Activated CD4-positive, alpha-beta T cell treated with anti-CD3 and anti-CD28 coated beads, Interleukin-2, amount 50 U/mL, for 4 hours (primary cell): ENCODE measurements around the gene ZFC3H1.

ENCODE experiments used
- DNase-seq, 2 experiments: peaks; one replicate each; pipeline ENCODE4 v3.0.0-alpha.2; 2020

ZFC3H1 gene

DNA sequence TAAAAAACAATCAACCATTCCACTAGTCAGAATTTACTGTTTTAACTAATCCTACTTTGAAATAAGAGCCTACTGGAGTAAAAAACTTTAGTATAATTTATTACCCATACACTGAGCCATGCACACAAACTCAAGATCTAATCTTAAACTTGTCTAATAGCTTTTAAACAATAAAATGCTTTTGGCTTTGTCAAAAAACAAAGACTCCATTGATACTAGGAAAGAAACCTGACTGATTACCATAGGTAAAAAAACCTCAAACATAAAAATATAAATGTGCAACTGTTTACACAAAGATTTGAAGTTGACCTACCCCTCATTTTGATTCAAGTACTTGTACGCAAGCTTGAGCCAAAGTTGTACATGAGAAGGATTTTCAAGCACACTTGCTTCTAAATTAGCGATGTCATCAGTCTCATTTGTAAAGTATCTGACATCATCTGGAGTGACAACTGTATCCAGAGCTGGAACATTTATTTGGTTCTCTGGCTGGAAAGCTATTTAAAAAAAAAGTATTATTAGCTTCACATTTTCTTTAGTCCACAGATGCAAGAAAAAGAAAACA lies 36.1 kb downstream of the ZFC3H1 start:
- no peak for DNase-seq

DNA sequence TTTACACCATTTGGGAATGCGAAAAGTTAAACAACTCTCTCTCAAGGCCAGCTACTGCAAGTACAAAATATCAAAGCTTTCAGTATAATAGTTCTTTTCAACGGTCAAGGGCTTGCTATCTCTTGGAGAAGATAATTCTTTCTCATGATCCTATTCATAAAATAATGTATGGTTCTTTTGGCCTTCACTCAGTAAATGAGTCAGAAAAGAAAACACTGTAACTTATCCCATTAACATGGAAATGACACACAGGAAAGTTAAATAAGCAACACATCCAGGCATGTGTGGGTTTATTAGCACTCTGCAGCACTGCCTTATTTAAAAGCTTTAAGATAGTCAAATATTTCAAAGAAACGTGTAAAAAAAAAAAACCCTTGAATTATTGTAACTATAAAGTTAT lies 36.9 kb downstream of the ZFC3H1 start:
- DNase-seq = no peak

GRCh38 chr12:71626098-71626497 lies 37.5 kb downstream of the ZFC3H1 start:
- DNase-seq = no peak

DNA sequence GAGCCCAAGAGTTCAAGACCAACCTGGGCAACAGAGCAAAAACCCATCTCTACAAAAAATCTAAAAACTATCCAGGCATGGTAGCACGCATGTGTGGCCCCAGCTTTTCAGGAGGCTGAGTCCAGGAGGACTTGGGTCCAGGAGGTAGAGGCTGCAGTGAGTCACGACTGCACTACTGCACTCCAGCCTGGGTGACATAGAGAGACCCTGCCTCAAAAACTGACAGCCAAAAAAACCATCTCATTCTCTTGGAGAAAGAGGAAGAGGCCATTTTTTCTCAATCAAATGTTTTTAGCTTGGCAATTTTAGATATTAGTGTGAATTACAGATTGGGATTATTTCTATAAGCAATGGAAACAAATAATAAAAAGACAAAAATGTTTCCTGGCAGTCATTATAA lies 38.2 kb downstream of the ZFC3H1 start:
- DNase-seq = no peak

DNA sequence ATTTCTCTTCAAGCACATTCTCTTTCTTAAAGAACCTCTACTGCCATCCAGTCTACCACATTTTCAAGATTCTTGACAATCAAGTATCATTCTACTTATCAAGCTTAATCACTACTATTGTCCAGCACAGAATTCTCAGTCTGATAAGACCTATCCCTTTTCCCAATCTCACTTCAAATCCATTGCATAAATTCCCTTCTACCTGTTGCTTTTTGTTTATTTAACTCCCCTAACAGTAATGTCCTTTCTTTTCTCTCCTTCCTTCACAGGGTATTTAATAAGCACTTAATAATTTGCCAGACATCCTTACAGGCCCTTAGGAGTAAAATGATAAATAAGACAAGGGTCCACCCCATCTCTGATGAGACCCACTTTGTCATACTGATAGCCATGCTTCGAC lies 41.7 kb downstream of the ZFC3H1 start:
- DNase-seq = no peak

GRCh38 chr12:71610031-71610795 lies 53.4 kb downstream of the ZFC3H1 start:
- DNase-seq = no peak

DNA sequence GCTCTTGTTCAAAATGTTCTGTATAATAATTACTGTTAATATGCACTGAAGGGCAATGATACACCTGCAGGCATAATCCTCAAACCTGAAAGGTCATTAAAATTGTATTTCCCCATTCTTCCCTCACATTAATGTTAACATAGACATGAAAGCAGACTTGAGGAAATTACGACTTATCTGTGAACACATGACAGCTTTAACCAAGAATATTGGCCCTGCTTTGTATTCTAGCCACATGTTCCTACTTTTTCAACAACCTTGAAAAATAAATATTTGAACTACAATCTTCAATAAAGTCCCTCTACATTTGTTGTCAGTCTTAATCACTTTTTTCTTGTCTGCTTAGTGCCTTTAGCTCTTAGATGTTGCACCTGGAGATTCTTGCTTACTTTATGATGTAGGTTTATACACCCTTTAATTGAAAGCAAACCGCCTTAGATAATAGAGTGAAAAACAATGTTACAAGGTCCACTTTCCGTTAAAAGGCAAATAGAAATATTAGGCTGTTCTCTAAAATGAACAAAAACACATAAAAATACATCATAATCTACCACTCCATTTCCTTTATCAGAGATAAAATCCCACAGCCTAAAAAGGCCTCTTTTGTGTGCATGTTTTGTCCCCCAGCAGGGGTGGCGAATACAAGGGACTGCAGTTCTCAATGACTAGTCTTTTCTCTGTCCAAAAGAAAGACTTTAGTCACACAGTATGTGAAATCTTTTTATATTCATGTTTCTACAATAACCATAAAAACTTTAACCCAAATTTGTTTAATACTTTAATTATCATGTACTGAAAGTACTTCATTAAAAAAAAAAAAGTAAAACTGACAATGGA lies 55.9 kb downstream of the ZFC3H1 start:
- no peak for DNase-seq

GRCh38 chr12:71605039-71605438 lies 58.6 kb downstream of the ZFC3H1 start:
- no peak for DNase-seq

GRCh38 chr12:71602761-71603577 lies 60.7 kb downstream of the ZFC3H1 start:
- no peak for DNase-seq

DNA sequence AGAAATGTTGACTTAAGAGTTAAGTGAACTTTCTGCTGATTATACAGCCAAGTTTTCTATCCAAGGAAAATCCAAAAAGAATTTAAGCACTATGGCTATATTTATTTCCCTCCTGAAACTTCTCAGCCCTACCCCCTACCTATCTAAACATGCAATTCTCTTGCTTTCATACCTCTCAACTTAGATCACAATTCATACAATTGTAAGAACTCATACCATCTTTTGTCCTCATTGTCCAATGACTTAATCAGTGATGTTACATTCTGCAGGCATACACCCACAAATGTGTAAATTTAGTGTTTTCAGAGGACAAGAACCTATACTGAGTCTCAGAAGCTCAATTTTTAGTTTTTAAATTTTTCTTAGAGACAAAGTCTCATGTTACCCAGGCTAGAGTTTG lies 62.1 kb downstream of the ZFC3H1 start:
- DNase-seq = no peak

- no peak for DNase-seq
Observed at GRCh38 chr12:71599210-71599609, 64.4 kb downstream of the ZFC3H1 start.

DNA sequence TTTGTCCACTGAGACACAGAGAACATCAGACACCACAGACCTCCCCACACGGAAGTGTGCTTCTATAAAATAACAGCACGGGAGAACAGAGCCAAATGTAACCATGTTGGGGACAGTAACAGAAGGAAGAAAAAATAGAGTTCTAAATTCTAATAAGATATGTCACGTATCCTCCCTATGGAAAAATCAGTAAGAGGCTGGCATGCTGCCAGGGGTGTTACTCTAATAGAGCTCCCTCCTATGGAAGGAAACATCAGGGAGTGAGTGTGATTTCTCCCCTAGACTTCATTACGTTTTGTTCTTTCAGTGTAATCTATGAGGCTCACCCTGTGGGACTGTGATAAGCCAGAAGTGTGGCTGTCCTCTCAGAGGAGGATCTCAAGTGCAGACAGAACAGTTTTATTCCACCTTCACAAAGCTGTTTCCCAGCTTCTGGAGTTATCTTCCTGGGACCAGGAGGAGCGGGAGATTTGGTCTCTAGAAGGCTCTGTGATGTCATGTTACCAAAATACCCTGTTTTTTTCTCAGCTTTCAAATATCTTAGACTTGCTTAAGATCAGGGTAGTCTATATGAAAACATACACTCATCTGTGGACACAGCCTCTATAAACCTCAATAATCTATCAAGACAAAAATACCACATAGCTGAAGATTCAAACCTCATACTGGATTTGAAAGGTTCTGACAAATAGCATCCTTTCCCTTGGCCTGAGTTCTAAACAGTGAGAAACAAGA lies 69.3 kb downstream of the ZFC3H1 start:
- DNase-seq = no peak

DNA sequence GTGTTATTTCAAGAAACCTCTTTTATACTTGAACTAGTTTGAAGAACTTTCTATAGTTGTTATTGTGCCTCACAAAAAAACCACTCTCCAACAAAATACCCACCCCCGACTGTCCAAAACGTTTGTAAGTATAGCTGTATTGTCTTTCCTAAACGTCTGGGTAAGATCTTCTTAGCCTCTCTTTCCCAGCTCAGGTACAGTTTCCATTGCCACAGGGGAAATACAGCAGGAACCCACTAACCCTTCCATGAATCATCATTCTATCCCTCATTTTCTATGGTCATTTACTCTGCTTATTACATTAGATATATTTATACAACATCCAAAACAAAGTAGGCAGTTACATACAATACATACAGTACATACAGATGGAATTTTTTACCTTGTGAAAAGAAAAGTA lies 70.8 kb downstream of the ZFC3H1 start:
- no peak for DNase-seq

DNA sequence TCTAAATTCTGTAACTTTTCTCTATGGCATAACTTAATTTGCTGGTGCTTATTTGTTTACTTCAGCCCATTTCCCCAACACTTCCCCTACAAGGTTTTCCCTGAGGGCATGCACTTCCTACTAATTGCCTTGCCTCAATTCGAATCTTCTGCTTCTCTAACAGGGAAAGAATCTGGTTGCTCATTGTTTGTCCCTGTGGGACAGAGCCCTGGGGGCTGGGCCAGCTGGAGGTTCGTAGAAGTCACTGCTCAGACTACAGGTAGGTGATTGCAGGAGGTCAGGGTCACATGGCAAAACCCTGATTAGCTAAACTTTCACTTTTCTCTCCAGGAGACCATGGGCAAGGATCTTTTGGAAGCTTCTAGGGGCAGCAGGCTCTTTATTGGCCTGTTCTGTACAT lies 72.0 kb downstream of the ZFC3H1 start:
- DNase-seq = no peak

DNA sequence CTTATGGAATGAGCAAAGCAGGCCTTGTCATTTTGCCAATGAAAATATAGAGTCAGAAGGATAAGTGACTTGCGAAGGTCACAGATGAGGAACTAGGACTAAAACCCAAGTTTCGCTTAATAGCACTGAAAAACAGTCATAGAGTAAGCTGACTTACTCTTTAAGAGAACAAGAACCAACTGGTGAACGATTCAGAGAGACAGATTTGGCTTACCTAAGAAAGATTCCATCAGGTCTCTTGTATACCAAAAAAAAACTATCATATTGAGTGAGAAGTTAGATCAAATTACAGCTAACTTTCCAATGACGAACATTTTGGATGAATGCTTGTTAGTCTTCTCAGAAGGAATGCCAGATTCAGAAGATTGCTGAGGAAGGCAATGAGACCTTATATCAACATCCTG lies 74.2 kb downstream of the ZFC3H1 start:
- no peak for DNase-seq

GRCh38 chr12:71587012-71587411 lies 76.6 kb downstream of the ZFC3H1 start:
- DNase-seq = no peak

DNA sequence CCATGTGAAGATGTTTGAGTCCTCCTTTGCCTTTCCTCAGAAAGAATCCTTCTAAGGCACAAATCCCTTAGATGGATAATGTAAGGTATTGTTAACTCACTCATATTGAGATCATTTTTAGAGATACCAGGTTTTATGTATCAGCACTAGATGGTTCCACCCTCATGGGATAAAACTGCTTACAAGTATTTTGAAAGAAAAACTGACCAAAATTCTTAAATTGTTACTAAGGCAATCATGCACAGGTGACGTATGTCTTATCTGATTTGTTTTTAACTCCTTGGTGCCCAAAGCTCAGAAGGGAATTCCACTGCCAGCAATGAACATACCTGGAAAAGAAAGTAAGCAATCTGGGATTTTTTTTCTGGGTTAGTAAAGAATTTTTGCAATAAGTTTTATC lies 78.4 kb downstream of the ZFC3H1 start:
- DNase-seq = no peak

DNA sequence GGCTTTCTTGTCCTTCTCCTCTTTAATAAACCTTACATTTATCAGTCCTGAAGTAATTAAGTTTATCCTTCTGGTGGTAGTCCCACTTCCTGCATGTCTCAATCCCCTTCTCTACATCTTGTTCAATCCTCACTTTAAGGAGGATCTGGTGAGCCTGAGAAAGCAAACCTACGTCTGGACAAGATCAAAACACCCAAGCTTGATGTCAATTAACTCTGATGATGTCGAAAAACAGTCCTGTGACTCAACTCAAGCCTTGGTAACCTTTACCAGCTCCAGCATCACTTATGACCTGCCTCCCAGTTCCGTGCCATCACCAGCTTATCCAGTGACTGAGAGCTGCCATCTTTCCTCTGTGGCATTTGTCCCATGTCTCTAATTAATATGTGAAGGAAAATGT lies 79.3 kb downstream of the ZFC3H1 start:
- DNase-seq = no peak

DNA sequence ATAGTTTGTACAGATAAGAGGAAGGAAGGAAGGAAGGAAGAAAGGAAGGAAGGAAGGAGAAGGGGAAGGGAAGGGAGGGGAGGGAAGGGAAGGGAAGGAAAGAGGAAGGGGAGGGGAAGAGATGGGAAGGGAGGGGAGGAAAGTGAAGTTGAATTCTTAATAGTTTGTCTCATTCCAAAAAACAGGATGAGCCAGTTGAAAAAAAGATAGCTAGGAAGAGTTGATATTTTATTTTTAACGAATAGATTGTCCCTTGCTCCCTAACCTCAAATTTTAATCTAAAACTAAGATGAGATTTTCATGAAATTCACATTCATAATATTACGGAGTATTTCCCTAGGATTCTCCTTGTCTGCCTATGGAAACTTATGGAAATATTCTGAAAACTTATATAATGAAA lies 80.7 kb downstream of the ZFC3H1 start:
- no peak for DNase-seq

DNA sequence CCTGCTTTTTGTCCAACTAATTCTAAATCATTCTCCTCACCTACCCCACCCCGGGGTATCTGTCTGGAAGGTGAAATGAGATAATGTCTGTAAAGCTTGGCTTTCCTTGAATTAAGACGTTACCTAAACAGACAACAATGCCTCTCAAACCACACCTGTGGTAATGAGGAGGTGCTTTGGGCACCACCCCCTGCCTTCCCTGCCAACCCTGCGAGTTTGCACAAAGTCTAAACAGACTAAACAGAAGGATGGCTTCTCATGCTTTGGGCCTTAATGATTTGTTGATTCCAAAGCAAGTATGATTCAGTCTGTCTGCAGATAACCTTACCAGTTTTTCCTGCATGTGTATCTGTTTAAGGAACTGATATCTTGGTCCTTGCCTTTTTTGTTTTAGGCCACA lies 82.4 kb downstream of the ZFC3H1 start:
- no peak for DNase-seq

GRCh38 chr12:71578694-71579258 lies 84.9 kb downstream of the ZFC3H1 start:
- no peak for DNase-seq

GRCh38 chr12:71576496-71576895 lies 87.2 kb downstream of the ZFC3H1 start:
- DNase-seq = no peak
